H9 (cell line): ENCODE measurements around the gene NR2F2. TPM values are rescaled to one million over a fixed set of nuclear protein-coding genes. Genes with fewer than 3 reads are reported as not detected.

ENCODE experiments used
- DNase-seq: peaks from one replicate; pipeline ENCODE4 v3.0.0-alpha.2; 2017
- H2AFZ ChIP-seq: one replicate; pipeline ENCODE4 v1.6.1; 2013; ENCODE audit warnings: mild to moderate bottlenecking, low read length, control low read depth, moderate library complexity
- H2AK5ac ChIP-seq: 2 replicates; pipeline ENCODE4 v1.6.1; 2013; ENCODE audit warnings: low read length, control low read depth, mixed read lengths; ENCODE audit not compliant: insufficient read length
- H2BK120ac ChIP-seq: one replicate; pipeline ENCODE4 v1.6.1; 2013; ENCODE audit warnings: low read depth, mild to moderate bottlenecking, low read length, control low read depth, inconsistent platforms; ENCODE audit not compliant: poor library complexity, severe bottlenecking
- H2BK12ac ChIP-seq: 2 replicates; pipeline ENCODE4 v1.6.1; 2013; ENCODE audit warnings: low read length, control low read depth, mixed read lengths, low read depth; ENCODE audit not compliant: insufficient read length
- H2BK15ac ChIP-seq: 2 replicates; pipeline ENCODE4 v1.6.1; 2013; ENCODE audit warnings: low read depth, low read length, control low read depth
- H2BK20ac ChIP-seq: one replicate; pipeline ENCODE4 v1.6.1; 2013; ENCODE audit warnings: low read depth, mild to moderate bottlenecking, low read length, control low read depth, inconsistent platforms; ENCODE audit not compliant: poor library complexity, severe bottlenecking
- H2BK5ac ChIP-seq: 2 replicates; pipeline ENCODE4 v1.6.1; 2013; ENCODE audit warnings: low read length, control low read depth, mixed read lengths; ENCODE audit not compliant: insufficient read length
- H3K14ac ChIP-seq: 2 replicates; pipeline ENCODE4 v1.6.1; 2013; ENCODE audit warnings: low read length, control low read depth; ENCODE audit not compliant: insufficient read depth
- H3K18ac ChIP-seq: 2 replicates; pipeline ENCODE4 v1.6.1; 2013; ENCODE audit warnings: low read depth, mild to moderate bottlenecking, mixed read lengths, low read length, control low read depth; ENCODE audit not compliant: insufficient read length
- H3K23ac ChIP-seq: 2 replicates; pipeline ENCODE4 v1.6.1; 2013; ENCODE audit warnings: low read length, control low read depth, mixed read lengths, low read depth; ENCODE audit not compliant: insufficient read length
- H3K23me2 ChIP-seq: 2 replicates; pipeline ENCODE4 v1.6.1; 2013; ENCODE audit warnings: low read depth, mild to moderate bottlenecking, mixed read lengths, low read length, control low read depth; ENCODE audit not compliant: insufficient read length, poor library complexity, severe bottlenecking
- H3K27ac ChIP-seq: 2 replicates; pipeline ENCODE4 v1.5.1; 2013; ENCODE audit warnings: low read length, control low read depth, mixed read lengths, low read depth; ENCODE audit not compliant: insufficient read length
- H3K27me3 ChIP-seq: 2 replicates; pipeline ENCODE4 v1.6.1; 2013; ENCODE audit warnings: low read length, control low read depth, inconsistent platforms; ENCODE audit not compliant: insufficient read depth
- H3K4ac ChIP-seq: 2 replicates; pipeline ENCODE4 v1.6.1; 2013; ENCODE audit warnings: low read depth, mild to moderate bottlenecking, control low read depth, inconsistent platforms, low read length, moderate library complexity
- H3K4me1 ChIP-seq: 2 replicates; pipeline ENCODE4 v1.6.1; 2013; ENCODE audit warnings: low read length, control low read depth, inconsistent platforms; ENCODE audit not compliant: insufficient read depth
- H3K4me2 ChIP-seq: 2 replicates; pipeline ENCODE4 v1.6.1; 2013; ENCODE audit warnings: low read length, control low read depth, mixed read lengths; ENCODE audit not compliant: insufficient read length, insufficient read depth
- H3K56ac ChIP-seq: 2 replicates; pipeline ENCODE4 v1.6.1; 2013; ENCODE audit warnings: low read depth, mild to moderate bottlenecking, mixed read lengths, low read length, control low read depth; ENCODE audit not compliant: insufficient read length
- H3K79me1 ChIP-seq: 2 replicates; pipeline ENCODE4 v1.6.1; 2013; ENCODE audit warnings: low read depth, mild to moderate bottlenecking, moderate library complexity, low read length, control low read depth, inconsistent platforms; ENCODE audit not compliant: insufficient read depth, poor library complexity, severe bottlenecking
- H3K79me2 ChIP-seq: 2 replicates; pipeline ENCODE4 v1.6.1; 2013; ENCODE audit warnings: low read length, control low read depth, inconsistent platforms; ENCODE audit not compliant: insufficient read depth
- H3K9ac ChIP-seq: 2 replicates; pipeline ENCODE4 v1.6.1; 2013; ENCODE audit warnings: low read length, control low read depth, mixed read lengths; ENCODE audit not compliant: insufficient read length; ENCODE audit errors: extremely low read depth
- H3K9me3 ChIP-seq: one replicate; pipeline ENCODE4 v1.6.1; 2013; ENCODE audit warnings: low read depth, low read length, inconsistent platforms; ENCODE audit not compliant: control insufficient read depth
- H3T11ph ChIP-seq: one replicate; pipeline ENCODE4 v1.6.1; 2013; ENCODE audit warnings: mild to moderate bottlenecking, low read length, control low read depth, inconsistent platforms
- H4K20me1 ChIP-seq: one replicate; pipeline ENCODE4 v1.6.1; 2013; ENCODE audit not compliant: control insufficient read depth, insufficient read length, insufficient read depth
- H4K5ac ChIP-seq: 2 replicates; pipeline ENCODE4 v1.6.1; 2013; ENCODE audit warnings: low read depth, mild to moderate bottlenecking, mixed read lengths, low read length, control low read depth; ENCODE audit not compliant: insufficient read length
- H4K8ac ChIP-seq: replicated peaks from 2 replicates; pipeline ENCODE4 v1.6.1; 2013; ENCODE audit warnings: low read length, control low read depth, mixed read lengths, low read depth; ENCODE audit not compliant: insufficient read length
- H4K91ac ChIP-seq: 2 replicates; pipeline ENCODE4 v1.6.1; 2013; ENCODE audit warnings: low read depth, mild to moderate bottlenecking, moderate library complexity, mixed read lengths, low read length, control low read depth; ENCODE audit not compliant: insufficient read length
- H3K27ac Mint-ChIP-seq, 3 experiments: 2 replicates in 2 of 3; 3 replicates in 1 of 3; pipeline ENCODE4 v1.8.0; 2020 to 2021; ENCODE audit warnings: mixed read lengths in 3 of 3, mild to moderate bottlenecking in 1 of 3, moderate library complexity in 1 of 3
- H3K27me3 Mint-ChIP-seq: 2 replicates; pipeline ENCODE4 v1.8.0; 2021; ENCODE audit warnings: low read depth, mild to moderate bottlenecking, moderate library complexity, mixed read lengths
- H3K36me3 Mint-ChIP-seq, 3 experiments: 2 replicates in 2 of 3; 3 replicates in 1 of 3; pipeline ENCODE4 v1.8.0; 2020 to 2021; ENCODE audit warnings: low read depth in 3 of 3, mixed read lengths in 3 of 3; ENCODE audit not compliant: insufficient read depth in 1 of 3
- H3K4me1 Mint-ChIP-seq, 2 experiments: 2 replicates each; pipeline ENCODE4 v1.8.0; 2020; ENCODE audit warnings: mixed read lengths in 2 of 2
- H3K4me3 Mint-ChIP-seq, 2 experiments: 2 replicates in 1 of 2; 3 replicates in 1 of 2; pipeline ENCODE4 v1.8.0; 2020 to 2021; ENCODE audit warnings: mild to moderate bottlenecking in 2 of 2, mixed read lengths in 2 of 2, moderate library complexity in 1 of 2
- H3K9me3 Mint-ChIP-seq, 2 experiments: 2 replicates in 1 of 2; 3 replicates in 1 of 2; pipeline ENCODE4 v1.8.0; 2020; ENCODE audit warnings: mild to moderate bottlenecking in 2 of 2, mixed read lengths in 2 of 2, moderate library complexity in 1 of 2
- WGBS: extraction: QIAGEN DNeasy Blood & Tissue Kit; methylation state at CpG from one replicate; pipeline ENCODE4 v1.1.7; 2013; ENCODE audit warnings: missing lambda C conversion rate, low lambda C conversion rate, mixed read lengths; ENCODE audit not compliant: insufficient read length; ENCODE audit errors: extremely low coverage; 5-methylcytosine and 5-hydroxymethylcytosine counted together
- total RNA-seq: library from RNA; stranded (reverse); gene quantifications from 2 replicates; pipeline ENCODE4 v1.2.1, GENCODE V29; 2021
- TF ChIP-seq, protein P1 (sequence below): fragments of 200-600 bp; sonication (generic); conservative IDR thresholded peaks from 3 replicates; pipeline ENCODE4 v1.8.0; 2021; ENCODE audit warnings: antibody characterized with exemption, mild to moderate bottlenecking

Gene NR2F2
- total RNA-seq, 1 experiment from 2014 or later: 0.24 TPM

DNA sequence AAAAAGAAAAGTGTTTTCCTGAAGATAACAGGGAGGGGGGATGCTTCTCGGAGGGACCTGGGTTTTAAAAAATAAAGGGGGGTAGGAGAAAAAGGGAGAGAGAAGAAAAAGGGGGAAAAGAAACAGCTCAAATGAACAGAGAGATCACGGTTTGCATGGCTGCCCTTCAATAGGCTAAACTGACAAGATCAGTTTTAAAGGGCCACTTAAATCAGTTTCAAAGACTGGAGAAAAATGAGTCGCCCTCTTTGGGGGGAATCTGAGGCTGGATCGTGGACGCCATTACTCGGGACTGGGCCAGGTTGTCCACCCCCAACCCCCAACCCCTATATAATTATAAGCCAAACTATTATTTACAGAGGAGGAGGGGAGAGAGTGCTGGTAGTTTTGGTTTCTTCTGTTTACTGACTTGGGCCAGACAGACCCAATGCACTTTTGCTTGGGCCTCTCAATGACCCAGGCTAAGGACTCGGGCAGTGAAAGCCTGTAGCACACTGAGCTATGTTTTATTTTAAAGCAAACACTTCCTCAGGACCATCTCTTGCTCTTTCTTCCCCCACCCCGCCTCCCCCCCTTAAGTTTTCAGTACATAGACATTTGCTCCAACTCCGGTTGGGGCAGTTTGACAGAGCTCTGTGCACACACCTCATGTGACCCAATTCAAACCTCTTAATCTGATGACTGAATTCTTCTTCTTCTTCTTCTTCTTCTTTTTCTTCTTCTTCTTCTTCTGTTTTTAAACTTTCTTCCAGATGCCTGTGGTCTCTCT lies 6.3 kb downstream of the NR2F2 start:
- H3K79me2 ChIP-seq: no peaks in the 10 kb centered on the region
- no peak overlapping the region for H3K27ac ChIP-seq
- no peak overlapping the region for H2BK120ac ChIP-seq
- H4K5ac ChIP-seq: no peak overlapping the region
- no peak overlapping the region for H3K4me2 ChIP-seq
- no peak overlapping the region for H4K8ac ChIP-seq
- H2BK20ac ChIP-seq: no peak overlapping the region
- Mint-ChIP-seq H3K27me3 (peaks cover 90% of the 10 kb centered on the region), H3K27ac (no peak overlapping the region), H3K36me3 (no peaks in the 10 kb centered on the region), H3K9me3 (peaks cover 2 to 4% of the 10 kb centered on the region in 2 experiments; a peak in 3 of 5 replicates), H3K4me1 (peaks cover 59 to 80% of the 10 kb centered on the region in 2 experiments), H3K4me3 (peak overlapping the region in 1 of 2 experiments; percentile 47; a peak in 3 of 5 replicates)
- H3K23me2 ChIP-seq: peaks cover 16% of the 10 kb centered on the region
- no peak overlapping the region for H3K4ac ChIP-seq
- no peak overlapping the region for H2BK5ac ChIP-seq
- H2BK12ac ChIP-seq: no peak overlapping the region
- WGBS: no CpG with 5 or more reads among the region's 9 CpGs
- no peak overlapping the region for H3K56ac ChIP-seq
- peaks cover 11% of the 10 kb centered on the region; the same call in 1 of the 2 replicates for H3K4me1 ChIP-seq
- H3K14ac ChIP-seq: no peak overlapping the region
- no peaks in the 10 kb centered on the region for H4K20me1 ChIP-seq
- no peak overlapping the region for H2AFZ ChIP-seq
- no peak overlapping the region for H4K91ac ChIP-seq
- H3K18ac ChIP-seq: no peak overlapping the region
- DNase-seq: no peak
- H2BK15ac ChIP-seq: no peak overlapping the region
- H3T11ph ChIP-seq: no peak overlapping the region
- peaks cover 62% of the 10 kb centered on the region for H3K27me3 ChIP-seq
- no peak overlapping the region for H2AK5ac ChIP-seq
- no peaks in the 10 kb centered on the region for H3K79me1 ChIP-seq
- TF ChIP-seq, protein P1, sequence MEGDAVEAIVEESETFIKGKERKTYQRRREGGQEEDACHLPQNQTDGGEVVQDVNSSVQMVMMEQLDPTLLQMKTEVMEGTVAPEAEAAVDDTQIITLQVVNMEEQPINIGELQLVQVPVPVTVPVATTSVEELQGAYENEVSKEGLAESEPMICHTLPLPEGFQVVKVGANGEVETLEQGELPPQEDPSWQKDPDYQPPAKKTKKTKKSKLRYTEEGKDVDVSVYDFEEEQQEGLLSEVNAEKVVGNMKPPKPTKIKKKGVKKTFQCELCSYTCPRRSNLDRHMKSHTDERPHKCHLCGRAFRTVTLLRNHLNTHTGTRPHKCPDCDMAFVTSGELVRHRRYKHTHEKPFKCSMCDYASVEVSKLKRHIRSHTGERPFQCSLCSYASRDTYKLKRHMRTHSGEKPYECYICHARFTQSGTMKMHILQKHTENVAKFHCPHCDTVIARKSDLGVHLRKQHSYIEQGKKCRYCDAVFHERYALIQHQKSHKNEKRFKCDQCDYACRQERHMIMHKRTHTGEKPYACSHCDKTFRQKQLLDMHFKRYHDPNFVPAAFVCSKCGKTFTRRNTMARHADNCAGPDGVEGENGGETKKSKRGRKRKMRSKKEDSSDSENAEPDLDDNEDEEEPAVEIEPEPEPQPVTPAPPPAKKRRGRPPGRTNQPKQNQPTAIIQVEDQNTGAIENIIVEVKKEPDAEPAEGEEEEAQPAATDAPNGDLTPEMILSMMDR: no peak
- no peak overlapping the region for H3K9ac ChIP-seq
- no peak overlapping the region for H3K23ac ChIP-seq
- H3K9me3 ChIP-seq: no peaks in the 10 kb centered on the region
